ENCODE data around the gene GUCY1A2.
"Not testable (repeated sequence)": the region's sequence is repeated elsewhere in the genome, so short reads cannot be mapped to it uniquely, and the experiment has no call there.

GUCY1A2 gene

GRCh38 chr11:106840947-106841346 is 177.3 kb downstream of the GUCY1A2 start:
- no peak for DNase-seq (ENCODE audit: low spot score)

GRCh38 chr11:106840146-106840545 is 178.1 kb downstream of the GUCY1A2 start:
- no peak for DNase-seq (ENCODE audit: low spot score)

- DNase-seq (ENCODE audit: low spot score): no peak
Measured at GRCh38 chr11:106834567-106834966, 183.7 kb downstream of the GUCY1A2 start.

- DNase-seq (ENCODE audit: low spot score): no peak
Measured at GRCh38 chr11:106828976-106829375, 189.3 kb downstream of the GUCY1A2 start.

- no peak for DNase-seq (ENCODE audit: low spot score)
Measured at GRCh38 chr11:106828576-106828975, 189.7 kb downstream of the GUCY1A2 start.

GRCh38 chr11:106827687-106828086 is 190.6 kb downstream of the GUCY1A2 start:
- no peak for DNase-seq (ENCODE audit: low spot score)

- not testable (repeated sequence) for DNase-seq (ENCODE audit: low spot score)
Measured at GRCh38 chr11:106826558-106826957, 191.7 kb downstream of the GUCY1A2 start.

- DNase-seq (ENCODE audit: low spot score): no peak
Measured at GRCh38 chr11:106821826-106822225, 196.4 kb downstream of the GUCY1A2 start.

- DNase-seq (ENCODE audit: low spot score): no peak
Measured at GRCh38 chr11:106821291-106821690, 197.0 kb downstream of the GUCY1A2 start.

GRCh38 chr11:106818443-106818842 is 199.8 kb downstream of the GUCY1A2 start:
- DNase-seq (ENCODE audit: low spot score): no peak

- DNase-seq (ENCODE audit: low spot score): no peak
Measured at GRCh38 chr11:106815209-106815608, 203.1 kb downstream of the GUCY1A2 start.

- DNase-seq (ENCODE audit: low spot score): no peak
Measured at GRCh38 chr11:106813806-106814205, 204.5 kb downstream of the GUCY1A2 start.

GRCh38 chr11:106794058-106794457 is 224.2 kb downstream of the GUCY1A2 start:
- no peak for DNase-seq (ENCODE audit: low spot score)

- DNase-seq (ENCODE audit: low spot score): no peak
Measured at GRCh38 chr11:106789406-106789805, 228.9 kb downstream of the GUCY1A2 start.

GRCh38 chr11:106787454-106787853 is 230.8 kb downstream of the GUCY1A2 start:
- DNase-seq (ENCODE audit: low spot score): no peak

GRCh38 chr11:106785913-106786650 is 232.2 kb downstream of the GUCY1A2 start:
- DNase-seq (ENCODE audit: low spot score): no peak

GRCh38 chr11:106777302-106777701 is 241.0 kb downstream of the GUCY1A2 start:
- not testable (repeated sequence) for DNase-seq (ENCODE audit: low spot score)

- no peak for DNase-seq (ENCODE audit: low spot score)
Measured at GRCh38 chr11:106770489-106771085, 247.7 kb downstream of the GUCY1A2 start.

GRCh38 chr11:106765469-106766258 is 252.6 kb downstream of the GUCY1A2 start:
- no peak for DNase-seq (ENCODE audit: low spot score)

GRCh38 chr11:106763501-106763900 is 254.8 kb downstream of the GUCY1A2 start:
- DNase-seq (ENCODE audit: low spot score): no peak

- DNase-seq (ENCODE audit: low spot score): no peak
Measured at GRCh38 chr11:106761745-106762144, 256.5 kb downstream of the GUCY1A2 start.

- DNase-seq (ENCODE audit: low spot score): no peak
Measured at GRCh38 chr11:106761240-106761639, 257.0 kb downstream of the GUCY1A2 start.

GRCh38 chr11:106748059-106748458 is 270.2 kb downstream of the GUCY1A2 start:
- no peak for DNase-seq (ENCODE audit: low spot score)

All from AG08395 (cell line).